MM.1S (cell line): ENCODE data around the gene TRIM5.
"Not testable (repeated sequence)": the region's sequence is repeated elsewhere in the genome, so short reads cannot be mapped to it uniquely, and the experiment has no call there.

Experiments
- CTCF ChIP-seq: fragments of 300-600 bp; sonication (generic); IDR thresholded peaks from 2 replicates; pipeline ENCODE4 v1.5.1; 2016; ENCODE audit warnings: antibody characterized with exemption, low read length, mixed read lengths
- EZH2 ChIP-seq: fragments of 300-600 bp; sonication (generic); optimal IDR thresholded peaks from 2 replicates; pipeline ENCODE3; 2017; ENCODE audit warnings: low read depth, mild to moderate bottlenecking, antibody characterized with exemption, low read length, mixed read lengths
- EZH2phosphoT487 ChIP-seq: fragments of 300-600 bp; sonication (generic); IDR thresholded peaks from 2 replicates; pipeline ENCODE4 v1.6.1; 2018; ENCODE audit warnings: antibody characterized with exemption, low read length

DNA sequence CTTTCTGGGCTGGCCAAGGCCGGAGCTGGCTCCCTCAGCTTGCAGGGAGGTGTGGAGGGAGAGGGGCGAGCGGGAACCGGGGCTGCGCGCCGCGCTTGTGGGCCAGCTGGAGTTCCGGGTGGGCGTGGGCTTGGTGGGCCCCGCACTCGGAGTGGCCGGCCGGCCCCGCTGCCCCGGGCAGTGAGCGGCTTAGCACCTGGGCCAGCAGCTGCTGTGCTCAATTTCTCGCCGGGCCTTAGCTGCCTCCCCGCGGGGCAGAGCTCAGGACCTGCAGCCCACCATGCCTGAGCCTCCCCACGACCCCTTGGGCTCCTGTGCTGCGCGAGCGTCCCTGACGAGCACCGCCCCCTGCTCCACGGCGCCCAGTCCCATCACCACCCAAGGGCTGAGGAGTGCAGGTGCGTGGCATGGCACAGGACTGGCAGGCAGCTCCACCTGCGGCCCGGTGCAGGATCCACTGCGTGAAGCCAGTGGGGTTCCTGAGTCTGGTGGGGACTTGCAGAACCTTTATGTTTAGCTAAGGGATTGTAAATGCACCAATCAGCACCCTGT is 1.9 kb downstream of the TRIM5 start:
- not testable (repeated sequence) for TF ChIP-seq CTCF, EZH2phosphoT487, EZH2
